ENCODE data around the gene LRFN5.

- TF ChIP-seq POLR2A (IDR thresholded peaks at IDR 0.05) (no peak), CTCF (IDR thresholded peaks at IDR 0.05) (no peak)
Observed at GRCh38 chr14:41662780-41663472, 56.2 kb downstream of the LRFN5 start.
